Measurements from ENCODE around the gene GARIN5B.

GARIN5B gene

GRCh38 chr19:55305491-55305890 lies 57.6 kb downstream of the GARIN5B start:
- H3K27ac ChIP-seq (ENCODE audit: low read length) = no peak overlapping the region
- WGBS (ENCODE audit: insufficient coverage, insufficient read length) = no CpG with 5 or more reads among the region's 9 CpGs
- peaks cover 24% of the 10 kb centered on the region for H3K36me3 ChIP-seq (ENCODE audit: control insufficient read depth, insufficient read depth, low read length)
- no peaks in the 10 kb centered on the region for H3K4me1 ChIP-seq (ENCODE audit: control insufficient read depth, insufficient read depth, low read length)
- no peaks in the 10 kb centered on the region for H3K9me3 ChIP-seq (ENCODE audit: control insufficient read depth, insufficient read depth, low read length)
- no peak overlapping the region for H3K4me3 ChIP-seq (ENCODE audit: low read length)
- no peak for DNase-seq (ENCODE audit: low read depth, low spot score)
- no peaks in the 10 kb centered on the region for H3K27me3 ChIP-seq (ENCODE audit: control insufficient read depth, insufficient read depth, low read length)

- no peak for DNase-seq (ENCODE audit: low read depth, low spot score)
- no peaks in the 10 kb centered on the region for H3K27me3 ChIP-seq (ENCODE audit: control insufficient read depth, insufficient read depth, low read length)
- peaks cover 24% of the 10 kb centered on the region for H3K36me3 ChIP-seq (ENCODE audit: control insufficient read depth, insufficient read depth, low read length)
- no peak overlapping the region for H3K4me3 ChIP-seq (ENCODE audit: low read length)
- no peak overlapping the region for H3K27ac ChIP-seq (ENCODE audit: low read length)
- H3K9me3 ChIP-seq (ENCODE audit: control insufficient read depth, insufficient read depth, low read length) = no peaks in the 10 kb centered on the region
- no peaks in the 10 kb centered on the region for H3K4me1 ChIP-seq (ENCODE audit: control insufficient read depth, insufficient read depth, low read length)
- no CpG with 5 or more reads among the region's 14 CpGs for WGBS (ENCODE audit: insufficient coverage, insufficient read length)
Measured at GRCh38 chr19:55304980-55305379, 58.1 kb downstream of the GARIN5B start.

All from iPS DF 6.9 (cell line).